IMR-90 (cell line): ENCODE results near the gene CPSF7.

Source experiments
- TF ChIP-seq, protein P1 (sequence below): conservative IDR thresholded peaks from 2 replicates; pipeline ENCODE4 v1.5.1; 2012; ENCODE audit warnings: mild to moderate bottlenecking, low read depth, low read length, improper control_type of control experiment
- TF ChIP-seq, protein P2 (sequence below): fragments of 150-350 bp; IDR thresholded peaks from 2 replicates; pipeline ENCODE4 v1.6.1; 2017; ENCODE audit warnings: mild to moderate bottlenecking, antibody characterized with exemption, low read length, low read depth

DNA sequence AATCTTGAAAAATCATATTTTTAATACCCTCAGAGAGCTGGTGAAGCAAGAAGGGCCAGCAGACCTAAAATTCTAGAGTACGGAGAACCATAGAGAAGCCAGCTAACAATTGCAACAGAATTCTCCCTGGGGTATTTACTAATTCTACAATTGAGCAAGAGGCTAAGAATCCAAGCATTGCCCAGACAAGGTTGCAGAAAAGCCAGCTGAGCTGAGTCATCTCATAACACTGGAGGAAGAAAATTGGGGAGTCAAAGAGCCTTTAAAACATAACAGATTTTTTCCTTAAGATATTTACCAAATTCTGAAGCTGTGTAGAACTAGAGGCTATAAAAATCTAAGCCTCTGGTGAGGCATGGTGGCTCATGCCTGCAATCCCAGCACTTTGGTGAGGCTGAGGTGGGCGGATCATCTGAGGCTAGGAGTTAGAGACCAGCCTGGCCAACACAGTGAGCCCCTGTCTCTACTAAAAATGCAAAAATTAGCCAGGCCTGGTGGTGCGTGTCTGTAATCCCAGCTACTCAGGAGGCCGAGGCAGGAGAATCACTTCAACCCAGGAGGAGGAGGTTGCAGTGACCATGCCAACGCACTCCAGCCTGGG, 51.0 kb downstream of the CPSF7 start:
- TF ChIP-seq, protein P1, sequence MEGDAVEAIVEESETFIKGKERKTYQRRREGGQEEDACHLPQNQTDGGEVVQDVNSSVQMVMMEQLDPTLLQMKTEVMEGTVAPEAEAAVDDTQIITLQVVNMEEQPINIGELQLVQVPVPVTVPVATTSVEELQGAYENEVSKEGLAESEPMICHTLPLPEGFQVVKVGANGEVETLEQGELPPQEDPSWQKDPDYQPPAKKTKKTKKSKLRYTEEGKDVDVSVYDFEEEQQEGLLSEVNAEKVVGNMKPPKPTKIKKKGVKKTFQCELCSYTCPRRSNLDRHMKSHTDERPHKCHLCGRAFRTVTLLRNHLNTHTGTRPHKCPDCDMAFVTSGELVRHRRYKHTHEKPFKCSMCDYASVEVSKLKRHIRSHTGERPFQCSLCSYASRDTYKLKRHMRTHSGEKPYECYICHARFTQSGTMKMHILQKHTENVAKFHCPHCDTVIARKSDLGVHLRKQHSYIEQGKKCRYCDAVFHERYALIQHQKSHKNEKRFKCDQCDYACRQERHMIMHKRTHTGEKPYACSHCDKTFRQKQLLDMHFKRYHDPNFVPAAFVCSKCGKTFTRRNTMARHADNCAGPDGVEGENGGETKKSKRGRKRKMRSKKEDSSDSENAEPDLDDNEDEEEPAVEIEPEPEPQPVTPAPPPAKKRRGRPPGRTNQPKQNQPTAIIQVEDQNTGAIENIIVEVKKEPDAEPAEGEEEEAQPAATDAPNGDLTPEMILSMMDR = no peak
- TF ChIP-seq, protein P2, sequence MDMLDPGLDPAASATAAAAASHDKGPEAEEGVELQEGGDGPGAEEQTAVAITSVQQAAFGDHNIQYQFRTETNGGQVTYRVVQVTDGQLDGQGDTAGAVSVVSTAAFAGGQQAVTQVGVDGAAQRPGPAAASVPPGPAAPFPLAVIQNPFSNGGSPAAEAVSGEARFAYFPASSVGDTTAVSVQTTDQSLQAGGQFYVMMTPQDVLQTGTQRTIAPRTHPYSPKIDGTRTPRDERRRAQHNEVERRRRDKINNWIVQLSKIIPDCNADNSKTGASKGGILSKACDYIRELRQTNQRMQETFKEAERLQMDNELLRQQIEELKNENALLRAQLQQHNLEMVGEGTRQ = no peak
